Retinal pigment epithelial cell (primary cell): ENCODE data around the gene RPRML.
"Not testable (repeated sequence)": the region's sequence is repeated elsewhere in the genome, so short reads cannot be mapped to it uniquely, and the experiment has no call there.

ENCODE experiments used
- DNase-seq: peaks from one replicate; pipeline ENCODE4 v3.0.0-alpha.2; 2010; ENCODE audit warnings: low read depth
- H3K4me3 ChIP-seq: 2 replicates; pipeline ENCODE4 v1.5.1; 2011; ENCODE audit warnings: mild to moderate bottlenecking, low read length, control low read depth, moderate library complexity
- TF ChIP-seq, protein P1 (sequence below): conservative IDR thresholded peaks from 2 replicates; pipeline ENCODE4 v1.5.1; 2011; ENCODE audit warnings: low read depth, low read length, control low read depth, inconsistent platforms

The RPRML gene

GRCh38 chr17:46964315-46965265 lies 14.5 kb downstream of the RPRML start:
- H3K4me3 ChIP-seq = no peak overlapping the region
- no peak for DNase-seq
- TF ChIP-seq, protein P1, sequence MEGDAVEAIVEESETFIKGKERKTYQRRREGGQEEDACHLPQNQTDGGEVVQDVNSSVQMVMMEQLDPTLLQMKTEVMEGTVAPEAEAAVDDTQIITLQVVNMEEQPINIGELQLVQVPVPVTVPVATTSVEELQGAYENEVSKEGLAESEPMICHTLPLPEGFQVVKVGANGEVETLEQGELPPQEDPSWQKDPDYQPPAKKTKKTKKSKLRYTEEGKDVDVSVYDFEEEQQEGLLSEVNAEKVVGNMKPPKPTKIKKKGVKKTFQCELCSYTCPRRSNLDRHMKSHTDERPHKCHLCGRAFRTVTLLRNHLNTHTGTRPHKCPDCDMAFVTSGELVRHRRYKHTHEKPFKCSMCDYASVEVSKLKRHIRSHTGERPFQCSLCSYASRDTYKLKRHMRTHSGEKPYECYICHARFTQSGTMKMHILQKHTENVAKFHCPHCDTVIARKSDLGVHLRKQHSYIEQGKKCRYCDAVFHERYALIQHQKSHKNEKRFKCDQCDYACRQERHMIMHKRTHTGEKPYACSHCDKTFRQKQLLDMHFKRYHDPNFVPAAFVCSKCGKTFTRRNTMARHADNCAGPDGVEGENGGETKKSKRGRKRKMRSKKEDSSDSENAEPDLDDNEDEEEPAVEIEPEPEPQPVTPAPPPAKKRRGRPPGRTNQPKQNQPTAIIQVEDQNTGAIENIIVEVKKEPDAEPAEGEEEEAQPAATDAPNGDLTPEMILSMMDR = no peak

GRCh38 chr17:46963571-46963970 lies 15.5 kb downstream of the RPRML start:
- TF ChIP-seq, protein P1 = no peak
- no peak for DNase-seq
- no peak overlapping the region for H3K4me3 ChIP-seq

DNA sequence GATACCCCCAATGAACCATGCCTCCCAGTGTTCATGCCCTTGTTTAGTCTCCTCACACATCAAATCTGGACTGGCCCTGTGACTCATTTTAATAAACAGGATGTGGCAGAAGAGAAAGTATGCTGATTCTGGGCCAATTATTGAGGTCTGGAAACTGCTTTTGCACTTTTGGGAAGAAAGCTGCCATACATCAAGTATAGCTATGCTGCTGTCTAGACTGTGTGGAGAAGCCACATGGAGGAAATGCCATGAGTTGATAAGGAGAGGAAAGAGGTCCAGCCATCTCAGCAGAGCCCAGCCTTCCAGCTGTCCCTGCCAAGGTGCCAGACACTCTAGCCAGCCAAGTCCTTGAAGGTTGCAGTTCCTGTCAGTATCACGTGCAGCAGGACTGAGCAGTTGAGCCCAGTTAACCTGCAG lies 16.7 kb downstream of the RPRML start:
- TF ChIP-seq, protein P1 = no peak
- no peak for DNase-seq

DNA sequence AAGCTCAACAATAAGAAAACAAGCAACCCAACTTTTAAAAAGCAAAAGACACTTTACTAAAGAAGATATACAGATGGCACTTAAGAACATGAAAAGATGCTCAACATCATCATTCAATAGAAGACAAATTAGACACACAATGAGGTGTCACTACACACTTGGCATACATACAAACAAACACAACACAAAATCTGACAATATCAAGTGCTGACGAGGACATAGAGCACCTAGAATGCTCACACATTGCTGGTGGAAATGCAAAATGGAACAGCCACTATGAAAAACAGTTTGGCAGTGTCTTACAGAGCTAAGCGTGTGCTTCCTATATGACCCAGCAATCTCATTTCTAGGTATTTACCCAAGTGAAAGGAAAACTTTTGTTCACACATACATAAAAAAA lies 18.9 kb downstream of the RPRML start:
- DNase-seq = no peak
- TF ChIP-seq, protein P1 = no peak
- no peak overlapping the region for H3K4me3 ChIP-seq

More for the DNA sequence above, 16.7 kb downstream of the RPRML start:
- no peak overlapping the region for H3K4me3 ChIP-seq

- no peak for DNase-seq
Measured at GRCh38 chr17:46958041-46958591, 20.9 kb downstream of the RPRML start.

DNA sequence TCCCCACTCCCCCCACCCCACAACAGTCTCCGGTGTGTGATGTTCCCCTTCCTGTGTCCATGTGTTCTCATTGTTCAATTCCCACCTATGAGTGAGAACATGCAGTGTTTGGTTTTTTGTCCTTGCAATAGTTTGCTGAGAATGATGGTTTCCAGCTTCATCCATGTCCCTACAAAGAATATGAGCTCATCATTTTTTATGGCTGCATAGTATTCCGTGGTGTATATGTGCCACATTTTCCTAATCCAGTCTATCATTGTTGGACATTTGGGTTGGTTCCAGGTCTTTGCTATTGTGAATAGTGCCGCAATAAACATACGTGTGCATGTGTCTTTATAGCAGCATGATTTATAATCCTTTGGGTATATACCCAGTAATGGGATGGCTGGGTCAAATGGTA lies 25.9 kb downstream of the RPRML start:
- DNase-seq, H3K4me3 ChIP-seq: not testable (repeated sequence)

More at GRCh38 chr17:46958041-46958591, 20.9 kb downstream of the RPRML start:
- TF ChIP-seq, protein P1 = no peak
- H3K4me3 ChIP-seq = no peak overlapping the region

DNA sequence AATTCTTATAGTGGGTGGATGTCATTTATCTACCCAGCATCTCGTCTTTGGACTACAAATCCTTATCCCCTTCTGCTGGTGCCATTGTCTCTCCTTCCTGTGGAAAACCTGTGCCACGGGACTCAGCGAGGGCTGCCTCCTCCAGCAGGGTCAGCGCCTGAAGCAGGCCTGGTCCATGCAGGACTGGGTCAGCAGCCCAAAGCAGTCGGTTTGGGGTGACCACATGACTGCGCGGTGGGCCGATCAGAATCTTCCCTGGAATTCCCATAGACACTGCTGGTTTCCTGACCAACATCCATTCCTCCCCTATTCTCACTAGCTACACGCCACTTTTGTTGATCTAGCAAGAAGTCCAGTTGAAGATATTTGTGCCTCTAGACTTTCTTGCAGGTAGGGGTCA lies 26.9 kb downstream of the RPRML start:
- TF ChIP-seq, protein P1 = no peak
- H3K4me3 ChIP-seq = no peak overlapping the region
- no peak for DNase-seq
